ENCODE results near the gene TNS3. TPM values are rescaled to one million over a fixed set of nuclear protein-coding genes. Genes with fewer than 3 reads are reported as not detected.
A peak's percentile ranks its signal among the peaks of the same experiment; 100 is the strongest.

Gene TNS3
- total RNA-seq, 4 donors from 2014 or later: 6.6 to 16.0 (median 9.6) TPM

- intact Hi-C loops (cut with DNase I): no loop called here
- WGBS, 2 donors: 81 to 82% methylated on average over 12 to 13 of the region's 13 CpGs
- TF ChIP-seq CTCF (IDR thresholded peaks at IDR 0.05) (no peak), POLR2A (IDR thresholded peaks at IDR 0.05) (no peak)
Measured at GRCh38 chr7:47568547-47568946, 13.4 kb downstream of the TNS3 start.

GRCh38 chr7:47568056-47568455 is 13.9 kb downstream of the TNS3 start:
- intact Hi-C loops (cut with DNase I): no loop called here
- Histone ChIP-seq H3K27me3 (peaks cover 0 to 16% (median 0%) of the 10 kb centered on the region in 4 donors), H3K9me3 (no peaks in the 10 kb centered on the region), H3K27ac (peak overlapping the region in 2 of 4 donors; percentile 17 to 37), H3K36me3 (no peaks in the 10 kb centered on the region), H3K4me3 (no peak overlapping the region), H3K4me1 (peaks cover 14 to 35% (median 21%) of the 10 kb centered on the region in 3 donors)
- 80 to 93% methylated on average over 3 to 7 of the region's 7 CpGs for WGBS, 2 donors
- no peak for DNase-seq
- TF ChIP-seq CTCF (IDR thresholded peaks at IDR 0.05): no peak
- no peak for TF ChIP-seq POLR2A (IDR thresholded peaks at IDR 0.05)

More at GRCh38 chr7:47568547-47568946, 13.4 kb downstream of the TNS3 start:
- H3K36me3 ChIP-seq: no peaks in the 10 kb centered on the region
- H3K4me3 ChIP-seq: no peak overlapping the region
- H3K9me3 ChIP-seq: no peaks in the 10 kb centered on the region
- DNase-seq: no peak
- peaks cover 17 to 40% (median 26%) of the 10 kb centered on the region in 3 donors for H3K4me1 ChIP-seq
- H3K27ac ChIP-seq: no peak overlapping the region
- peaks cover 0 to 21% (median 0%) of the 10 kb centered on the region in 4 donors for H3K27me3 ChIP-seq

- TF ChIP-seq POLR2A (IDR thresholded peaks at IDR 0.05): no peak
- TF ChIP-seq CTCF (IDR thresholded peaks at IDR 0.05): no peak
- no peaks in the 10 kb centered on the region for H3K27me3 ChIP-seq
- 91% methylated on average over 11 of the region's 11 CpGs for WGBS, 2 donors
- DNase-seq: no peak
- no peaks in the 10 kb centered on the region for H3K36me3 ChIP-seq
- no peak overlapping the region for H3K4me3 ChIP-seq
- H3K9me3 ChIP-seq: no peaks in the 10 kb centered on the region
- H3K4me1 ChIP-seq: peaks cover under 1 to 12% (median under 1%) of the 10 kb centered on the region in 3 donors
- no peak overlapping the region for H3K27ac ChIP-seq
- intact Hi-C loops (cut with DNase I): no loop called here
Measured at GRCh38 chr7:47565640-47566250, 16.2 kb downstream of the TNS3 start.

- DNase-seq: no peak
- Histone ChIP-seq H3K9me3 (no peaks in the 10 kb centered on the region), H3K36me3 (no peaks in the 10 kb centered on the region), H3K4me3 (no peak overlapping the region), H3K27ac (no peak overlapping the region), H3K4me1 (peaks cover 0 to 2% (median 1%) of the 10 kb centered on the region in 3 donors), H3K27me3 (no peaks in the 10 kb centered on the region)
- no peak for TF ChIP-seq POLR2A (IDR thresholded peaks at IDR 0.05)
- no peak for TF ChIP-seq CTCF (IDR thresholded peaks at IDR 0.05)
- intact Hi-C loops (cut with DNase I): no loop called here
- WGBS, 2 donors: 86 to 98% methylated on average over 4 of the region's 4 CpGs
Measured at GRCh38 chr7:47563521-47563920, 18.4 kb downstream of the TNS3 start.

GRCh38 chr7:47561715-47562446 is 20.0 kb downstream of the TNS3 start:
- TF ChIP-seq CTCF (IDR thresholded peaks at IDR 0.05) (no peak), POLR2A (IDR thresholded peaks at IDR 0.05) (no peak)
- H3K36me3 ChIP-seq: no peaks in the 10 kb centered on the region
- intact Hi-C loops (cut with DNase I): no loop called here
- H3K27me3 ChIP-seq: no peaks in the 10 kb centered on the region
- WGBS, 2 donors: 82 to 83% methylated on average over 3 of the region's 3 CpGs
- no peak for DNase-seq
- H3K9me3 ChIP-seq: no peaks in the 10 kb centered on the region
- peaks cover 6 to 19% (median 13%) of the 10 kb centered on the region in 3 donors for H3K4me1 ChIP-seq
- H3K4me3 ChIP-seq: no peak overlapping the region
- no peak overlapping the region for H3K27ac ChIP-seq
